HepG2 (cell line): Measurements from ENCODE around the gene MTSS2. TPM values are rescaled to one million over a fixed set of nuclear protein-coding genes. Genes with fewer than 3 reads are reported as not detected.

Source experiments
- ARID4A ChIP-seq: sonication (generic); formaldehyde crosslinking; IDR thresholded peaks from 2 replicates; pipeline ENCODE4 v1.5.0; 2020; ENCODE audit warnings: mild to moderate bottlenecking, missing genetic modification reagents, borderline replicate concordance
- CHCHD3 ChIP-seq: sonication (generic); formaldehyde crosslinking; IDR thresholded peaks from 2 replicates; pipeline ENCODE4 v1.8.0; 2022; ENCODE audit warnings: mild to moderate bottlenecking, missing genetic modification reagents, moderate library complexity
- DR1 ChIP-seq: sonication (generic); formaldehyde crosslinking; IDR thresholded peaks from 2 replicates; pipeline ENCODE4 v1.8.0; 2021; ENCODE audit warnings: mild to moderate bottlenecking, missing genetic modification reagents, inconsistent platforms
- E2F2 ChIP-seq: sonication (generic); formaldehyde crosslinking; IDR thresholded peaks from 2 replicates; pipeline ENCODE4 v1.4.0; 2020; ENCODE audit warnings: missing genetic modification reagents, borderline replicate concordance
- EEA1 ChIP-seq: sonication (generic); formaldehyde crosslinking; IDR thresholded peaks from 2 replicates; pipeline ENCODE4 v1.5.1; 2020; ENCODE audit warnings: mild to moderate bottlenecking, missing genetic modification reagents, borderline replicate concordance
- HMG20A ChIP-seq: IDR thresholded peaks from 2 replicates; pipeline ENCODE4 v1.6.1; 2016; ENCODE audit warnings: borderline replicate concordance
- IRF1 ChIP-seq: sonication (generic); formaldehyde crosslinking; IDR thresholded peaks from 2 replicates; pipeline ENCODE4 v1.4.0; 2020; ENCODE audit warnings: low read depth, mild to moderate bottlenecking, missing genetic modification reagents
- MED13 ChIP-seq: sonication (generic); formaldehyde crosslinking; IDR thresholded peaks from 2 replicates; pipeline ENCODE4 v1.5.0; 2020; ENCODE audit warnings: missing genetic modification reagents
- MXD4 ChIP-seq: IDR thresholded peaks from 2 replicates; pipeline ENCODE4 v1.6.1; 2016; ENCODE audit warnings: mild to moderate bottlenecking, missing biosample characterization, missing genetic modification reagents
- NFE2L2 ChIP-seq: fragments of 150-350 bp; IDR thresholded peaks from 2 replicates; pipeline ENCODE4 v1.6.1; 2014; ENCODE audit warnings: low read length
- PBX2 ChIP-seq: IDR thresholded peaks from 2 replicates; pipeline ENCODE4 v1.6.1; 2016; ENCODE audit warnings: control low read depth
- SP140L ChIP-seq: sonication (generic); formaldehyde crosslinking; IDR thresholded peaks from 2 replicates; pipeline ENCODE4 v1.4.0; 2020; ENCODE audit warnings: missing genetic modification reagents, borderline replicate concordance
- TBX2 ChIP-seq: sonication (generic); formaldehyde crosslinking; IDR thresholded peaks from 2 replicates; pipeline ENCODE4 v1.5.0; 2020; ENCODE audit warnings: missing genetic modification reagents, mild to moderate bottlenecking, borderline replicate concordance
- ZFAT ChIP-seq: sonication (generic); formaldehyde crosslinking; conservative IDR thresholded peaks from 2 replicates; pipeline ENCODE4 v1.8.1; 2023; ENCODE audit warnings: missing genetic modification reagents, inconsistent platforms
- ZHX1 ChIP-seq: sonication (generic); formaldehyde crosslinking; IDR thresholded peaks from 2 replicates; pipeline ENCODE4 v1.8.1; 2022; ENCODE audit warnings: low read depth, mild to moderate bottlenecking, missing genetic modification reagents
- ZNF138 ChIP-seq: sonication (generic); formaldehyde crosslinking; IDR thresholded peaks from 2 replicates; pipeline ENCODE4 v1.5.0; 2020; ENCODE audit warnings: mild to moderate bottlenecking, low read depth, missing genetic modification reagents
- ZNF282 ChIP-seq: fragments of 450-650 bp; IDR thresholded peaks from 2 replicates; pipeline ENCODE4 v1.6.1; 2018; ENCODE audit not compliant: partially characterized antibody
- ZNF432 ChIP-seq: sonication (generic); formaldehyde crosslinking; IDR thresholded peaks from 2 replicates; pipeline ENCODE4 v1.5.0; 2020; ENCODE audit warnings: missing genetic modification reagents, mild to moderate bottlenecking, borderline replicate concordance
- ZNF451 ChIP-seq: sonication (generic); formaldehyde crosslinking; IDR thresholded peaks from 2 replicates; pipeline ENCODE4 v1.5.0; 2020; ENCODE audit warnings: mild to moderate bottlenecking, missing genetic modification reagents
- polyA plus RNA-seq, 8 experiments: library from polyadenylated mRNA; depleted of rRNA in 3 of 8; stranded (reverse) in 7 of 8; unstranded in 1 of 8; fragments of >200 nt; fragmentation: Illumina TruSeq in 4 of 8; extraction: Trizol in 4 of 8; gene quantifications; 2 replicates each; pipeline versions ENCODE4 v1.2.1 to v1.2.3, GENCODE V29; 2011 to 2016; ENCODE audit warnings: low read depth in 4 of 8, missing spikeins in 1 of 8, mixed read lengths in 1 of 8; ENCODE audit not compliant: insufficient read depth in 1 of 8
- total RNA-seq, 5 experiments: library from RNA; depleted of rRNA; stranded (reverse); fragments of >200 nt; fragmentation: Illumina TruSeq; extraction: Trizol; gene quantifications; 2 replicates each; pipeline ENCODE4 v1.2.3, GENCODE V29; 2016; ENCODE audit warnings: low read depth in 1 of 5

MTSS2 gene
- total and polyA plus RNA-seq, 2 of the 13 experiments (the other 11 are each of a cell fraction or from before 2014, with no cell fraction given), result 132 to 242 TPM

- TF ChIP-seq ZNF138 (CRISPR knock-in tag) (no peak), EEA1 (CRISPR knock-in tag) (no peak), ZHX1 (CRISPR knock-in tag) (0 out of 2 replicates have a peak, but pooled peaks have one; percentile 76), MED13 (CRISPR knock-in tag) (peak; percentile 65; the same call in 1 of the 2 replicates), IRF1 (CRISPR knock-in tag) (no peak), HMG20A (CRISPR knock-in tag) (peak; percentile 30; the same call in 1 of the 2 replicates), PBX2 (no peak), MXD4 (CRISPR knock-in tag) (peak; percentile 86; the same call in 1 of the 2 replicates), ZNF451 (peak; percentile 87; the same call in 1 of the 2 replicates), ZNF432 (CRISPR knock-in tag) (no peak), TBX2 (peak; percentile 94), DR1 (CRISPR knock-in tag) (peak; percentile 72; the same call in 1 of the 2 replicates), CHCHD3 (CRISPR knock-in tag) (no peak), ZNF282 (no peak), SP140L (CRISPR knock-in tag) (peak; percentile 43; the same call in 1 of the 2 replicates), ARID4A (CRISPR knock-in tag) (peak; percentile 92), E2F2 (no peak), ZFAT (no peak), NFE2L2 (no peak)
Observed at GRCh38 chr16:70711211-70712031, 25.6 kb upstream of the MTSS2 start (continued).
